BE2C (cell line): ENCODE measurements around the gene SLC39A11.

Experiments used
- DNase-seq: peaks from one replicate; pipeline ENCODE4 v3.0.0-alpha.2; 2020
- H3K27me3 ChIP-seq: fragments of 250-450 bp; sonication (Bioruptor Pico); 2 replicates; pipeline ENCODE4 v1.5.1; 2020; ENCODE audit warnings: mild to moderate bottlenecking
- H3K36me3 ChIP-seq: fragments of 250-450 bp; sonication (Bioruptor Pico); 2 replicates; pipeline ENCODE4 v1.5.1; 2020; ENCODE audit warnings: mild to moderate bottlenecking
- H3K4me1 ChIP-seq: fragments of 250-450 bp; sonication (Bioruptor Pico); 2 replicates; pipeline ENCODE4 v1.5.1; 2020
- H3K4me3 ChIP-seq: 2 replicates; pipeline ENCODE4 v1.5.1; 2011; ENCODE audit warnings: low read depth, low read length
- H3K9me3 ChIP-seq: fragments of 250-450 bp; sonication (Bioruptor Pico); 2 replicates; pipeline ENCODE4 v1.5.1; 2020
- CTCF ChIP-seq: IDR thresholded peaks from 2 replicates; pipeline ENCODE4 v1.5.1; 2012; ENCODE audit warnings: mild to moderate bottlenecking, low read depth, low read length

The SLC39A11 gene

GRCh38 chr17:72879877-72880276, 212.6 kb downstream of the SLC39A11 start:
- DNase-seq = no peak
- H3K4me3 ChIP-seq = no peak overlapping the region
- H3K36me3 ChIP-seq = no peaks in the 10 kb centered on the region
- H3K27me3 ChIP-seq = no peaks in the 10 kb centered on the region
- no peaks in the 10 kb centered on the region for H3K4me1 ChIP-seq
- TF ChIP-seq CTCF = no peak
- H3K9me3 ChIP-seq = no peaks in the 10 kb centered on the region; the same call in 1 of the 2 replicates

- no peak for DNase-seq
- H3K4me1 ChIP-seq = no peaks in the 10 kb centered on the region
- H3K4me3 ChIP-seq = no peak overlapping the region
- no peak for TF ChIP-seq CTCF
- H3K9me3 ChIP-seq = no peaks in the 10 kb centered on the region; the same call in 1 of the 2 replicates
- no peaks in the 10 kb centered on the region for H3K36me3 ChIP-seq
- no peaks in the 10 kb centered on the region for H3K27me3 ChIP-seq
Measured at GRCh38 chr17:72878975-72879660, 213.4 kb downstream of the SLC39A11 start.

- no peak for TF ChIP-seq CTCF
- Histone ChIP-seq H3K27me3 (no peaks in the 10 kb centered on the region), H3K4me1 (no peaks in the 10 kb centered on the region), H3K36me3 (no peaks in the 10 kb centered on the region), H3K9me3 (no peaks in the 10 kb centered on the region; the same call in 1 of the 2 replicates), H3K4me3 (no peak overlapping the region)
- no peak for DNase-seq
Measured at GRCh38 chr17:72877348-72877747, 215.1 kb downstream of the SLC39A11 start.

GRCh38 chr17:72876413-72876812, 216.1 kb downstream of the SLC39A11 start:
- H3K36me3 ChIP-seq = no peaks in the 10 kb centered on the region
- no peaks in the 10 kb centered on the region for H3K27me3 ChIP-seq
- H3K4me3 ChIP-seq = no peak overlapping the region
- H3K9me3 ChIP-seq = no peaks in the 10 kb centered on the region; the same call in 1 of the 2 replicates
- no peak for TF ChIP-seq CTCF
- H3K4me1 ChIP-seq = no peaks in the 10 kb centered on the region
- no peak for DNase-seq

- no peaks in the 10 kb centered on the region; the same call in 1 of the 2 replicates for H3K9me3 ChIP-seq
Measured at GRCh38 chr17:72875361-72875760, 217.1 kb downstream of the SLC39A11 start.

More at GRCh38 chr17:72875361-72875760, 217.1 kb downstream of the SLC39A11 start:
- TF ChIP-seq CTCF = no peak
- Histone ChIP-seq H3K4me3 (no peak overlapping the region), H3K27me3 (no peaks in the 10 kb centered on the region), H3K4me1 (peaks cover 4% of the 10 kb centered on the region), H3K36me3 (no peaks in the 10 kb centered on the region)
- DNase-seq = no peak
